NCI-H774 (cell line): ENCODE results near the gene CLEC4G.

Experiments
- DNase-seq: peaks from one replicate; lab custom pipeline; 2025; lab: John Stamatoyannopoulos, UW

The CLEC4G gene

GRCh38 chr19:7729211-7729610, 2.7 kb downstream of the CLEC4G start:
- no peak for DNase-seq

GRCh38 chr19:7725791-7726190, 6.1 kb downstream of the CLEC4G start:
- DNase-seq: no peak

DNA sequence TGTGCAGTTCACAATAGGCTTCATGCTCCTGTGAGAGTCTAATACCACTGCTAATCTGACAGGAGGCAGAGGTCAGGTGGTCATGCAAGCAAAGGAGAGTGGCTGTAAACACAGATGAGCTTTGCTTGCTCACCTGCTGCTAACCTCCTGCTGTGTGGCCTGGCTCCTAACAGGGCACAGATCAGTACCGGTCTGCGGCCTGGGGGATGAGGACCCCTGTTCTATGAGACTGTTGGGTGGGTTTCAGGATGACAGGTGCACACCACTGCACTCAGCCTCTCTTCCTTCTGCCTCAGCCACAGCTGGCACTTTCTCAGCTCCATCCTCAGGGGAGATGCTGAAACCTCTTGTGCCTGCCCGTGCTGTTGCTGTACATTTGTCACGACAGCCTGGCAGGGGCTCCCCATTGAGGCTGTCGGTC, 9.7 kb downstream of the CLEC4G start:
- peak; percentile 59 for DNase-seq

DNA sequence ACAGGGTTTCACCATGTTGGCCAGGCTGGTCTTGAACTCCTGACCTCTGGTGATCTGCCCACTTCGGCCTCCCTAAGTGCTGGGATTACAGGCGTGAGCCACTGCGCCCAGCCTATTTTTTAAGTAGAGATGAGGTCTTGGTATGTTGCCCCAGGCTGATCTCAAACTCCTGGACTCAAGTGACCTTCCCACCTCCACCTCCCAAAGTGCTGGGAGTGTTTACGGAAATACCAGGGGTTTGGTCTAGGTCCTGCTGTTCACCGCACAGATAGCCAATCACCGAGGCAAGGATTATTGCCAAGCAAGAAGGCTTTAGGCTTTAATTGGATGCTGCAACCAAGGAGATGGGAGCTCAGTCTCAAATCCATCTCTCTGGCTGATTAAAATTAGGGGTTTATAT, 11.6 kb downstream of the CLEC4G start:
- DNase-seq: no peak

GRCh38 chr19:7718668-7719067, 13.2 kb downstream of the CLEC4G start:
- no peak for DNase-seq

GRCh38 chr19:7716762-7717161, 15.1 kb downstream of the CLEC4G start:
- DNase-seq: no peak

DNA sequence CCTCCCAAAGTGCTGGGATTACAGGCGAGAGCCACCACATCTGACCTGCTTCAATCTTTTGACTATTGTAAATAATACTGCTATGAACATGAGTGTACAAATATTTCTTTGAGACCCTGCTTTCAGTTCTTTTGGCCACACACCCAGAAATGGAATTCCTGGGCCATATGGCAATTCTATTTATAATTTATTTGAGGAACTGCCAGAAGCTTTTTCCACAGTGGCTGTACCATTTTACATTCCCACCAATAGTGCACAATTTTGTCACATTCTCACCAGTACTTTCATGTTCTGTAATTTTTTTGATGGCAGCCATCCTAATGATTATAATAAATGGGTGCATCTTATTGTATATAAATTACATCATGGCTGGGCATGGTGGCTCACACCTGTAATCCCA, 16.2 kb downstream of the CLEC4G start:
- no peak for DNase-seq

DNA sequence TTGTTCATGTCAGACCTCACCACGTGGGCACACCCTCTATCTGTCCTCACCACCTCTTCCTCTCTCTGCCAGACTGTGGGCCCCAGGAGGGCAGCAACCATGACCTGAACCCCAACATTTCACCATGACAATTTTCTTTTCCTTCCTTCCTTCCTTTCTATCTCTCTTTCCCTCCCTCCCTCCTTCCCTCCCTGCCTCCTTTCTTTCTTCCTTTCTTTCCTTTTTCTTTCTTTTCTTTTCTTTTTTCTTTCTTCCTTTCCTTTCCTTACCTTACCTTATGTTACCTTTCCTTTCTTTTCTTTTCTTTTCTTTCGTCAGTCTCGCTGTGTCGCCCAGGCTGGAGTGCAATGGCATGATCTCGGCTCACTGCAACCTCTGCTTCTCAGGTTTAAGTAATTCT, 21.3 kb downstream of the CLEC4G start:
- DNase-seq: no peak

- no peak for DNase-seq
Observed at GRCh38 chr19:7709932-7710460, 21.9 kb downstream of the CLEC4G start.

- DNase-seq: no peak
Observed at GRCh38 chr19:7706955-7707456, 24.9 kb downstream of the CLEC4G start.

DNA sequence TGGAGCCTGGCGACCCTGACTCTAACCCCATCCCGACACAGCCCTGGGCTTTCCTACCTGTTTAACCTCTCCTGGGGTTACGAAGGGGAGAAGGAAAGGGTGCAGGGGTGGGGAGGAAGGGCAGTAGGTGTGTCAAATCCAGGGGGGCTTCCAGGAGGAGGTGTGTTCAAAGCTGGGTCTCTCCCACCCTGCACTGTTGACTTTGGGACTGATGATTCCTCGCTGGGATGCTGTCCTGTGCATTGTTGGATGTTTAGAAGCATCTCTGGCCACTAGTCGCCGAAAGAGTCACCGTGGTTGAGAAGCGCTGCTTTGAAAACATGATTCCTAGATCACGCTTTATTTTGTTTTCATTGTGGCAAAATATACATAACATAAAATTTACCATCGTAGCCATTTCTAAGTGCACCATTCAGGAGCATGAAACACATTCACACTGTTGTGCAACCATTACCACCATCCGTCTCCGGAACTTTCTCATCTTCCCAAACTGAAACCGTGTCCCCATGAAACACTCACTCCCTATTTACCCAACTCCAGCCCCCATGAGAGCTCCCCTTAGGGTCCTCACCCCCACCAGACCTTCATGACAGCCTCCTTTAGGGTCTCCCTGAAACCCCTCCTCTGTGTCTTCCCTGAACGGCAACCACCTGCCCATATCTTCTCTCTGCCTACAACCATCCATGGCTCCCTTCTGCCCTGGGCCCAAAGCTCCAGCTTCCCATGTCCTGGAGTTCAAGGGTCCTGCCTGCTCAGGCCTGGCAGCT, 25.5 kb downstream of the CLEC4G start:
- DNase-seq: no peak

GRCh38 chr19:7705387-7706187, 26.3 kb downstream of the CLEC4G start:
- no peak for DNase-seq

DNA sequence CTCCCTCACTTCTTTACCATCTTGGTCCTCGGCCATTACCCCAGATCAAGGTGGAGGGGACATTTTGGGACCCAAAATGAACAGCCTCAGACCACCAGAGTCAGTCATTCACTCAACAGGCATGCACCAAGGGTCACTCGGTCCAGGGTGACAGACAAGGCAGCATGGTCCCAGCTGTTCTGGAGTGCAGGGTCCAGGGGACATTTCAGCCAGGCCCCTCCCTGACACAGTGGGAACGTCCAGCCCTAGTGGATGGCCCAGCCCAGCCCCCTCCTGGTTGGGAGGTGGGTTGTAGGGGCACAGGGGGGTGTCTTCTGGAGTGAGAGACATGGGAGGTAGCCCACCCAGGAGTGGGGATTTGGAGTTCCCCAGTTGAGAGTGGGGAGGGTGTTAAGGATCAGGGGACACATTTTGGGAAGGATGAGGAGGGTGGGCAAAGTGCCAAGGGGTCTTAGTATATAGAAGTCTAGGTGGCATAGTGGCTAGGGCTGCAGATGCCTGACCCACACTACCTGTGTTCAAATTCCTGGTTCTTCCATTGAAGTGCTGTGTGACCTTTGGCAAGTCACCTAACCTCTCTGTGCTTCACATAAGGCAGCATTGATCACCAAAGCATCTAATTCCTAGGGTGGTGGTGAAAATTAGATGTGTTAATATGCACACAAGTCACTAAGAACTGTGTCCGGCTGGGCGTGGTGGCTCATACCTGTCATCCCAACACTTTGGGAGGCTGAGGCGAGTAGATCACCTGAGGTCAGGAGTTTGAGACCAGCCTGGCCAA, 27.4 kb downstream of the CLEC4G start:
- DNase-seq: no peak

- DNase-seq: no peak
Observed at GRCh38 chr19:7703332-7703731, 28.6 kb downstream of the CLEC4G start.

- DNase-seq: no peak
Observed at GRCh38 chr19:7701654-7702457, 30.1 kb downstream of the CLEC4G start, which contains the start of gene FCER2. Gene FCER2 (minus strand): TSS chr19:7702131. CDS start chr19:7699760, 2,371 bp downstream.

DNA sequence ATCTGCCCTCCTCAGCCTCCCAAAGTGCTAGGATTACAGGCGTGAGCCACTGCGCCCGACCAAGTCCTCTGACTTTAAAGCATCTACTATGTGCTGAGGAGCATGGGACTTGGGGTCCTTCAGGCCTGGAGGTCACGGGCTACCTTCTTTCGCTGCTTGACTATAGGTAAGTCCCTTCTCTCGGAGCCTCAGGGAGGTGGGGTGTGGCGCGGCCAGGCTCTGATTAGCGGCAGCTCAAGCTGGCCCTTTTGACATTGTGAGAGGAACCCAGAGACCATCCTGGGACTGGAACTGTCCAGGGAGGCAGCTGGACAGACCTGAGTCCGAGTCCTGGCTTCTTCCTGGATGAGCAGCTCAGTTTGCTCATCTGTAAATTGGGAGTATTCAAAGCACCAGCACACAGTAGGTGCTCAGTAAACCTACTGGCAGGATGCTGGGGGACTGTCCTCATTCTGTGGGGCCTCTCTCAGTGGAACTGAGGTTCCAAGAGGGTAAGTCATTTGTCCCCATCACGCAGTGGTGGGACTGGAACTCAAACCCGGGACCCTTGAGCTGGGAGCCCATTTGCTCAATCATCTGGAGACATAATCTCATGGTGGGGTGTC, 30.8 kb downstream of the CLEC4G start:
- no peak for DNase-seq

DNA sequence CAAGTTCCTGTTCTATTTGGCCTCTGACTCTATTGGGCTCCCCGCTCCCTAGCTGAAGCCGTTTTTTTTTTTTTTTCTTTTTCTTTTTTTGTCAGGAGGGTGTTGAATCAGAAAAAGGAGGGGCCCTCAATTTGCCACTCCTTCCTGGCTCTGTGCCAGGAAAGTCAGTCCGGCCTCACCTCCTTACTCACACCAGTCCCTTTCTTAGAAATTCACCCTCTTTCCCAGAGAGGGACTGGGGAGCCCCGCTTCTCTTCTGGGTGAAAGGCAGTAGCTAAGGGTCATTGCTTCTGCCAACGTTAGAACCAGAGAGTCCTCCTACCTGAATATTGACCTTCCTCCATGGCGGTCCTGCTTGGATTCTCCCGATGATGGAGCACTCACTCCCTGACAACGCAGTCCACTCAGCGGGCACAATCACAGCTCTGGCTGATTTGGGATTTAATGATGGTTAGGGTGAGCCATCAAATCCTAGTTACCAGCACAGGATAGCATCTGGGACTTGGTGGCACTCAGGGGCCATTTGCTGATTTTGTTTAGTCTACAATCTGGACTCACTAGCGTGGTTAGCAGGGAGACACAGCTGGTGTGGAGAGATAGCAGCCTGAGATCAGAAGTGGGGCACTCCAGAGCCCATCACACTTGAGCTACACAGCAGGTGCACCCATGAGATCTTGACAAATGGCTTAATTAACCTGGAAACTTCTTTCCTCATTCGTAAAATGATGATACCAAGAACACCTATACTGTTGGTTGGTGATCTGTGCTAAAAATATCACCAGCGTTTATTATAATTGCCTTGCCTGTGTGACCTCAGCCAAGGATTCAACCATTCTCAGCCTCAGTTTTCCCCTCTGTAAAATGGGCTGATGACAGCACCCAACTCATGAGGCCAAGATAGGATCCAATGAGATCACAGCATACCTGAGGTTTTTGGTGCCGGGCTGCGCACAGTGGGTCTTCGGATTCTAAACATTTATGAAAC, 32.2 kb downstream of the CLEC4G start:
- no peak for DNase-seq

DNA sequence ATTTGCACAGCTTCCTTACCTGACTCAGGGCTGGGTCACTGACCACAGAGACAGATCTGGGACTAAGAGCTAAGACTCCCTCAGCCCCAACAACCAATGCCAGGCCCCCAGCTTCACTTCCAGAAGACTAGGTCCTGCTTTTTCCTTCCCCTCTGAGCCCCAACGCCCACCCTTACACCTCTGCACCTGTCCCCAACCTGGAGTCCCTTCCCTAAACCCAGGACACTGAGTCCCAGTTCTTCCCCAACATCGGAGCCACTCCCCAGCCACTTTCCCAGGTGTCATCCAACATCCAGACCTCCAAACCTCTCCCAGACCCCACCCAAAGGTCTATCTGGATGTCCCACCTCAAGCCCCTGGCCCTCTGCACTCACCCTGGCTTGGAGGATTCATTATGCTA, 32.9 kb downstream of the CLEC4G start:
- no peak for DNase-seq

GRCh38 chr19:7698583-7698982, 33.3 kb downstream of the CLEC4G start:
- DNase-seq: no peak
